Neural cell (in vitro differentiated cells): ENCODE measurements around the gene MARK3.

Source experiments
- MXI1 ChIP-seq: fragments of 450-650 bp; conservative IDR thresholded peaks from 2 replicates; pipeline ENCODE4 v1.6.1; 2014; ENCODE audit warnings: antibody characterized with exemption, mild to moderate bottlenecking; ENCODE audit not compliant: poor library complexity, severe bottlenecking
- POLR2AphosphoS5 ChIP-seq: IDR thresholded peaks from 2 replicates; pipeline ENCODE4 v1.6.1; 2012
- TF ChIP-seq, protein P1 (sequence below): fragments of 450-650 bp; IDR thresholded peaks from 2 replicates; pipeline ENCODE4 v1.5.1; 2014; ENCODE audit warnings: antibody characterized with exemption, mild to moderate bottlenecking, moderate library complexity; ENCODE audit not compliant: poor library complexity, severe bottlenecking

DNA sequence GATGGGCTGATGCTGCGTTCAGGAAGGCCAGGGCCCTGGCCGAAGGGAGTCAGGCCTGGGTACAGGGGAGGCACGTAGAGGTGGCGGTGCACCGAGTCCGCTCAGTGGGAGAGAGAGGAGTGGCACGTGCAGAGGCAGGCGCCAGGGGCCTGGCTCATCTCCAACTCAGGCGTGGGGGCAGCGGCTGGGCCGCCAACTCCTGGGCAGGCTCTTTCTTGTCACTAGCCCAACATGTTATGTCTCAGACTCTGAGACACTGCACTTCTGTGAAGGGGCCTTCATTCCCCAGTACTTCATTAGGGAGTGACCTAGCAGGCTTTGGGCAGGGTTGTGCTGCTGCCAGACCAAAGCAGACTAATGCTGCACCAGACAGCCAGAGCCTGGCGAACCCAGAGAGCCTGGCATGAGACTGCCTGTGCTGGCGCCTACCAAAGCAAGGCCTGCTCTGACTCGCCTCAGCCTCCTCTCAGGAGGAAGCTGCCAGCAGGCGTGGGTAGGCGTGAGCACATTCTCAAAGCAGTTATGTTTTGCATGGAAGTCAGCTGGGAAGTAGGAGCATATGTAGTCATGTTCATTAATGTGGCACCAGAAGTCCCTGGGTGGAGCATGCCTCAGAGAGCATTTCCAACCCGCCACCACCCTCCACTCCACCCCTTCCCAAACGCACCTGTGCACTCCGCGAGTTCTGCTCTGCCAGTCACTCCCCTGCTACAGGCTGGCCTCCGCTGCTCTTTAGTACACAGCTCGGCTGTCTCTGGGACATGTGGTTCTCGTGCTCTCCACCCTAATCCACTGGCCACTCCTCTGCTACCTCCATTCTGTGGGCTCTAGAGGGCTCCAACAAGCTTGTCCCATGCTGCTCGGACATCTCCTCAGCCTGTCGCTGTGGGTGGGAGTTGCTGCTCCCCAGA, 127.7 kb downstream of the MARK3 start:
- TF ChIP-seq, protein P1, sequence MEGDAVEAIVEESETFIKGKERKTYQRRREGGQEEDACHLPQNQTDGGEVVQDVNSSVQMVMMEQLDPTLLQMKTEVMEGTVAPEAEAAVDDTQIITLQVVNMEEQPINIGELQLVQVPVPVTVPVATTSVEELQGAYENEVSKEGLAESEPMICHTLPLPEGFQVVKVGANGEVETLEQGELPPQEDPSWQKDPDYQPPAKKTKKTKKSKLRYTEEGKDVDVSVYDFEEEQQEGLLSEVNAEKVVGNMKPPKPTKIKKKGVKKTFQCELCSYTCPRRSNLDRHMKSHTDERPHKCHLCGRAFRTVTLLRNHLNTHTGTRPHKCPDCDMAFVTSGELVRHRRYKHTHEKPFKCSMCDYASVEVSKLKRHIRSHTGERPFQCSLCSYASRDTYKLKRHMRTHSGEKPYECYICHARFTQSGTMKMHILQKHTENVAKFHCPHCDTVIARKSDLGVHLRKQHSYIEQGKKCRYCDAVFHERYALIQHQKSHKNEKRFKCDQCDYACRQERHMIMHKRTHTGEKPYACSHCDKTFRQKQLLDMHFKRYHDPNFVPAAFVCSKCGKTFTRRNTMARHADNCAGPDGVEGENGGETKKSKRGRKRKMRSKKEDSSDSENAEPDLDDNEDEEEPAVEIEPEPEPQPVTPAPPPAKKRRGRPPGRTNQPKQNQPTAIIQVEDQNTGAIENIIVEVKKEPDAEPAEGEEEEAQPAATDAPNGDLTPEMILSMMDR, result no peak
- TF ChIP-seq MXI1 (no peak), POLR2AphosphoS5 (no peak)
